HepG2 (cell line): ENCODE data around the gene DNAJC30.

Experiments
- JUND ChIP-seq: sonication (generic); formaldehyde crosslinking; IDR thresholded peaks from 2 replicates; pipeline ENCODE4 v1.8.0; 2022; ENCODE audit warnings: mild to moderate bottlenecking, missing genetic modification reagents
- TAF1 ChIP-seq: sonication (generic); formaldehyde crosslinking; IDR thresholded peaks from 2 replicates; pipeline ENCODE4 v1.4.0; 2020; ENCODE audit warnings: missing genetic modification reagents

DNA sequence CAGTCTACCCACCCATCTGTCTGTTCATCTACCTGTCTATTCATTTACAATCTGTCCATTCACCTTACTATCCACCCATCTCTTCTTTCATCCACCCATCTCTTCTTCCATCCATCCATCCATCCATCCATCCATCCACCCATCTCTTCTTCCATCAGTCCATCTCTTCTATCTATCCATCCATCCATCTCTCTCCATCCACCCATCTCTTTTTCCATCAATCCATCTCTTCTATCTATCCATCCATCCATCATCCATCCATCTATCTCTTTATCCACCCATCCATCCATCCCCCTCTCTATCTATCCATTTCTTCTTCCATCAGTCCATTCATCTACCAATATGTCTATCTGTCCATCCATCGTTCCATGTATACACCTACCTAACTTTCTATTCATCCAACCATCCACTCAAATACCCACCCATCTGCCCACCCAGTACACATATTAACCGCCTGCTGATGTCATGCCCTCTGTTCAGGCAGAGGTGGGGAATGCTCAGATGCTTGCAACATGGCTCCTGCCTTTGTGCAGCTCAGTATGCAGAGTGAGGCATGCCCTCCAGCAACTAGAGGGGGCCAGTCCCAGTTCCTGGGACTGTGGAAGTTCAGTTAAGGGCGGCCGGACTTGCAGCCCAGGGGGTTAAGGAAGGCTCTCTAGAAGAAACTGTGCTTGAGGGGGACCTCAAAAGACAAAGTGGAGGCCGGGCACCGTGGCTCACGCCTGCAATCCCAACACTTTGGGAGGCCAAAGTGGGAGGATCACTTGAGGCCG, 47.6 kb downstream of the DNAJC30 start:
- no peak for TF ChIP-seq JUND (CRISPR knock-in tag)
- TF ChIP-seq TAF1, result no peak
